Glomerular visceral epithelial cell (primary cell): ENCODE measurements around the gene EPC2.
A peak's percentile ranks its signal among the peaks of the same experiment; 100 is the strongest.

Source experiments
- DNase-seq: peaks from one replicate; pipeline ENCODE4 v3.0.0-alpha.2; 2016; ENCODE audit errors: extremely low spot score

The EPC2 gene

GRCh38 chr2:148643998-148644882, at the start of gene EPC2:
Gene EPC2, plus strand, starts transcription at chr2:148644751. Its CDS starts 267 bp downstream, at chr2:148645018.
- DNase-seq: peak; percentile 89

- no peak for DNase-seq
Observed at GRCh38 chr2:148596018-148596417, 48.5 kb upstream of the EPC2 start.

GRCh38 chr2:148599109-148599991, 45.2 kb upstream of the EPC2 start:
- DNase-seq: no peak

- DNase-seq: no peak
Observed at GRCh38 chr2:148602885-148603561, 41.5 kb upstream of the EPC2 start.

GRCh38 chr2:148603562-148603920, 41.0 kb upstream of the EPC2 start:
- DNase-seq: no peak

- DNase-seq: no peak
Observed at GRCh38 chr2:148604927-148605326, 39.6 kb upstream of the EPC2 start.

GRCh38 chr2:148607566-148607965, 37.0 kb upstream of the EPC2 start:
- no peak for DNase-seq

- DNase-seq: no peak
Observed at GRCh38 chr2:148613231-148614013, 31.1 kb upstream of the EPC2 start.

- peak; percentile 10 for DNase-seq
Observed at GRCh38 chr2:148614014-148614321, 30.6 kb upstream of the EPC2 start.

GRCh38 chr2:148614322-148615049, 30.1 kb upstream of the EPC2 start:
- peak; percentile 69 for DNase-seq

- no peak for DNase-seq
Observed at GRCh38 chr2:148615381-148615841, 29.1 kb upstream of the EPC2 start.

- DNase-seq: no peak
Observed at GRCh38 chr2:148616662-148617061, 27.9 kb upstream of the EPC2 start.

- DNase-seq: no peak
Observed at GRCh38 chr2:148617219-148617618, 27.3 kb upstream of the EPC2 start.

GRCh38 chr2:148619560-148620195, 24.9 kb upstream of the EPC2 start:
- DNase-seq: no peak

- no peak for DNase-seq
Observed at GRCh38 chr2:148622366-148622765, 22.2 kb upstream of the EPC2 start.

GRCh38 chr2:148623086-148623485, 21.5 kb upstream of the EPC2 start:
- DNase-seq: no peak

GRCh38 chr2:148627224-148627623, 17.3 kb upstream of the EPC2 start:
- no peak for DNase-seq

GRCh38 chr2:148634749-148635148, 9.8 kb upstream of the EPC2 start:
- no peak for DNase-seq

GRCh38 chr2:148638543-148638942, 6.0 kb upstream of the EPC2 start:
- no peak for DNase-seq

GRCh38 chr2:148640767-148641166, 3.8 kb upstream of the EPC2 start:
- no peak for DNase-seq
